ENCODE results near the gene SCAMP5. TPM values are rescaled to one million over a fixed set of nuclear protein-coding genes. Genes with fewer than 3 reads are reported as not detected.
A peak's percentile ranks its signal among the peaks of the same experiment; 100 is the strongest.

The SCAMP5 gene
- total and polyA plus RNA-seq, 2 of the 13 experiments (the other 11 are each of a cell fraction or from before 2014, with no cell fraction given), result 34.3 to 49.0 TPM

- TF ChIP-seq CSRNP2 (CRISPR knock-in tag; conservative IDR thresholded peaks at IDR 0.05; ENCODE audit: low read depth) (no peak), GABPA (IDR thresholded peaks at IDR 0.05; ENCODE audit: low read depth, low read length) (no peak), GABPA (CRISPR knock-in tag; IDR thresholded peaks at IDR 0.05; ENCODE audit: low read depth) (peak; percentile 48), LRRFIP1 (CRISPR knock-in tag; conservative IDR thresholded peaks at IDR 0.05) (peak; percentile 86; the same call in 1 of the 2 replicates), ARNTL (CRISPR knock-in tag; IDR thresholded peaks at IDR 0.05) (peak; percentile 44; the same call in 1 of the 2 replicates), MTERF4 (CRISPR knock-in tag; IDR thresholded peaks at IDR 0.05) (peak; percentile 84), ZGPAT (CRISPR knock-in tag; IDR thresholded peaks at IDR 0.05) (peak; percentile 47; the same call in 1 of the 2 replicates), TARDBP (CRISPR knock-in tag; IDR thresholded peaks at IDR 0.05) (no peak), E2F1 (CRISPR knock-in tag; IDR thresholded peaks at IDR 0.05) (peak; percentile 57), CCAR2 (optimal IDR thresholded peaks at IDR 0.05; ENCODE audit: low read depth, low read length) (no peak), ZHX1 (CRISPR knock-in tag; IDR thresholded peaks at IDR 0.05; ENCODE audit: low read depth) (peak; percentile 75), ZSCAN12 (CRISPR knock-in tag; IDR thresholded peaks at IDR 0.05) (peak; percentile 95; the same call in 1 of the 2 replicates), JUN (CRISPR knock-in tag; IDR thresholded peaks at IDR 0.05) (no peak), FOSL1 (CRISPR knock-in tag; IDR thresholded peaks at IDR 0.05; ENCODE audit: borderline replicate concordance) (no peak), IRX3 (CRISPR knock-in tag; IDR thresholded peaks at IDR 0.05; ENCODE audit: borderline replicate concordance, low read depth) (no peak), RBFOX2 (IDR thresholded peaks at IDR 0.05; ENCODE audit: low read depth, low read length) (peak; percentile 67), ZC3H13 (CRISPR knock-in tag; IDR thresholded peaks at IDR 0.05) (0 out of 2 replicates have a peak, but pooled peaks have one; percentile 54), SP4 (CRISPR knock-in tag; IDR thresholded peaks at IDR 0.05) (no peak; the same call in 1 of the 2 replicates), ZNF614 (CRISPR knock-in tag; IDR thresholded peaks at IDR 0.05; ENCODE audit: borderline replicate concordance) (peak; percentile 66; the same call in 1 of the 2 replicates)
Observed at GRCh38 chr15:74995182-74995778, at the start of gene SCAMP5 (continued).

Measured in HepG2 (cell line).